ENCODE data around the gene ABCC5. TPM values are rescaled to one million over a fixed set of nuclear protein-coding genes. Genes with fewer than 3 reads are reported as not detected.
A peak's percentile ranks its signal among the peaks of the same experiment; 100 is the strongest.

Gene ABCC5
- total RNA-seq, 1 experiment from 2014 or later = 37.6 TPM

GRCh38 chr3:184040010-184040409 lies 22.3 kb upstream of the ABCC5 start:
- DNase-seq = peak; percentile 63
- no peak overlapping the region for H3K14ac ChIP-seq (ENCODE audit: insufficient read depth, low read length)
- WGBS (ENCODE audit: extremely low coverage, insufficient read length, low lambda C conversion rate) = no CpG with 5 or more reads among the region's 3 CpGs

More at GRCh38 chr3:184040010-184040409, 22.3 kb upstream of the ABCC5 start:
- H2BK5ac ChIP-seq (ENCODE audit: insufficient read length, low read length) = no peak overlapping the region
- Mint-ChIP-seq H3K9me3 (no peaks in the 10 kb centered on the region), H3K4me1 (peaks cover 0 to 10% of the 10 kb centered on the region in 2 experiments; a peak in 2 of 4 replicates), H3K27me3 (ENCODE audit: low read depth) (no peaks in the 10 kb centered on the region; the same call in 1 of the 2 replicates), H3K27ac (no peak overlapping the region; a peak in 1 of 7 replicates), H3K36me3 (ENCODE audit: insufficient read depth in 1 of 3, low read depth in 3 of 3) (no peaks in the 10 kb centered on the region), H3K4me3 (no peak overlapping the region)
- H2AK5ac ChIP-seq (ENCODE audit: insufficient read length, low read length) = no peak overlapping the region
- no peak overlapping the region for H2BK12ac ChIP-seq (ENCODE audit: insufficient read length, low read depth, low read length)
- no peak overlapping the region for H3K18ac ChIP-seq (ENCODE audit: insufficient read length, low read depth, low read length)
- no peak overlapping the region for H4K5ac ChIP-seq (ENCODE audit: insufficient read length, low read depth, low read length)
- no peak overlapping the region for H3K9ac ChIP-seq (ENCODE audit: extremely low read depth, insufficient read length, low read length)
- H2BK15ac ChIP-seq (ENCODE audit: low read depth, low read length) = no peak overlapping the region
- H2AFZ ChIP-seq (ENCODE audit: low read length) = no peak overlapping the region
- H3K56ac ChIP-seq (ENCODE audit: insufficient read length, low read depth, low read length) = no peak overlapping the region
- H3K4me1 ChIP-seq (ENCODE audit: insufficient read depth, low read length) = no peaks in the 10 kb centered on the region
- H3K9me3 ChIP-seq (ENCODE audit: control insufficient read depth, low read depth, low read length) = no peaks in the 10 kb centered on the region
- H3K23me2 ChIP-seq (ENCODE audit: insufficient read length, low read depth, low read length, poor library complexity, severe bottlenecking) = no peaks in the 10 kb centered on the region
- no peak overlapping the region for H3K27ac ChIP-seq (ENCODE audit: insufficient read length, low read depth, low read length)
- no peak overlapping the region for H4K8ac ChIP-seq (replicated peaks; ENCODE audit: insufficient read length, low read depth, low read length)
- no peak overlapping the region for H2BK120ac ChIP-seq (ENCODE audit: low read depth, low read length, poor library complexity, severe bottlenecking)
- H3K4me2 ChIP-seq (ENCODE audit: insufficient read depth, insufficient read length, low read length) = no peak overlapping the region
- H4K20me1 ChIP-seq (ENCODE audit: control insufficient read depth, insufficient read depth, insufficient read length) = no peaks in the 10 kb centered on the region
- no peak overlapping the region for H4K91ac ChIP-seq (ENCODE audit: insufficient read length, low read depth, low read length)
- peak; percentile 67 for TF ChIP-seq CTCF (conservative IDR thresholded peaks at IDR 0.05)
- H2BK20ac ChIP-seq (ENCODE audit: low read depth, low read length, poor library complexity, severe bottlenecking) = no peak overlapping the region
- no peaks in the 10 kb centered on the region for H3K79me1 ChIP-seq (ENCODE audit: insufficient read depth, low read depth, low read length, poor library complexity, severe bottlenecking)
- H3K23ac ChIP-seq (ENCODE audit: insufficient read length, low read depth, low read length) = no peak overlapping the region
- H3T11ph ChIP-seq (ENCODE audit: low read length) = no peak overlapping the region
- H3K27me3 ChIP-seq (ENCODE audit: insufficient read depth, low read length) = no peaks in the 10 kb centered on the region
- H3K79me2 ChIP-seq (ENCODE audit: insufficient read depth, low read length) = no peaks in the 10 kb centered on the region
- no peak overlapping the region for H3K4ac ChIP-seq (ENCODE audit: low read depth, low read length)
